Measurements from ENCODE around the gene SUCNR1. TPM values are rescaled to one million over a fixed set of nuclear protein-coding genes. Genes with fewer than 3 reads are reported as not detected.

The SUCNR1 gene
- total RNA-seq, 1 experiment from 2014 or later = not detected

DNA sequence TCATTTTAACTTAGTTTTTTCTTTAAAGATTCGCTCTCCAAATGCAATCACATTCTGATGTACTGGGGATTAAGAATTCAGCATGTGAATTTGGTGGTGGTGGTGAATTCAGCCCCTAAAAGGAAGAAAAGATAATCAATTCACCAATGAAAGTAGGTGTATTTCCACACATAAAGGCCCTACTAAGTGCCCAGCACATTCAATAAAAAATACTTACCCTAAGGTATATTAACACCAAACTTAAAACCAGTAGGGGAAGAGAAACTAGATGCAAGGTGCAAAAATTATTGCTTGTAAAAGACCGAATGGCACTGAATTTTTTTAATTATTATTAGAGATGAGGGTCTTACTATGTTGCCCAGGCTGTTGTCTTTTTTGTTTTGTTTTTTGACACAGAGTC lies 16.8 kb upstream of the SUCNR1 start:
- Histone ChIP-seq H3K14ac (ENCODE audit: insufficient read depth, low read length) (no peak overlapping the region), H3K9ac (ENCODE audit: extremely low read depth, insufficient read length, low read length) (no peak overlapping the region), H3K4me1 (ENCODE audit: insufficient read depth, low read length) (no peaks in the 10 kb centered on the region), H3K4me2 (ENCODE audit: insufficient read depth, insufficient read length, low read length) (no peak overlapping the region), H3K9me3 (ENCODE audit: control insufficient read depth, low read depth, low read length) (no peaks in the 10 kb centered on the region), H4K8ac (replicated peaks; ENCODE audit: insufficient read length, low read depth, low read length) (no peak overlapping the region), H2AFZ (ENCODE audit: low read length) (no peak overlapping the region), H2BK120ac (ENCODE audit: low read depth, low read length, poor library complexity, severe bottlenecking) (no peak overlapping the region), H3K27ac (ENCODE audit: insufficient read length, low read depth, low read length) (no peak overlapping the region), H4K20me1 (ENCODE audit: control insufficient read depth, insufficient read depth, insufficient read length) (no peaks in the 10 kb centered on the region), H3K79me2 (ENCODE audit: insufficient read depth, low read length) (no peaks in the 10 kb centered on the region), H4K5ac (ENCODE audit: insufficient read length, low read depth, low read length) (no peak overlapping the region), H3K4ac (ENCODE audit: low read depth, low read length) (no peak overlapping the region), H2BK15ac (ENCODE audit: low read depth, low read length) (no peak overlapping the region), H3K23ac (ENCODE audit: insufficient read length, low read depth, low read length) (no peak overlapping the region), H3K79me1 (ENCODE audit: insufficient read depth, low read depth, low read length, poor library complexity, severe bottlenecking) (no peaks in the 10 kb centered on the region), H3K56ac (ENCODE audit: insufficient read length, low read depth, low read length) (no peak overlapping the region), H2BK12ac (ENCODE audit: insufficient read length, low read depth, low read length) (no peak overlapping the region), H4K91ac (ENCODE audit: insufficient read length, low read depth, low read length) (no peak overlapping the region), H3K27me3 (ENCODE audit: insufficient read depth, low read length) (no peaks in the 10 kb centered on the region), H3K23me2 (ENCODE audit: insufficient read length, low read depth, low read length, poor library complexity, severe bottlenecking) (no peaks in the 10 kb centered on the region), H2BK5ac (ENCODE audit: insufficient read length, low read length) (no peak overlapping the region), H2AK5ac (ENCODE audit: insufficient read length, low read length) (no peak overlapping the region), H3T11ph (ENCODE audit: low read length) (no peak overlapping the region), H3K18ac (ENCODE audit: insufficient read length, low read depth, low read length) (no peak overlapping the region), H2BK20ac (ENCODE audit: low read depth, low read length, poor library complexity, severe bottlenecking) (no peak overlapping the region)
- Mint-ChIP-seq H3K4me3 (no peak overlapping the region), H3K36me3 (ENCODE audit: insufficient read depth in 1 of 3, low read depth in 3 of 3) (peaks cover 0 to 4% (median 0%) of the 10 kb centered on the region in 3 experiments; a peak in 3 of 7 replicates), H3K27ac (no peak overlapping the region), H3K9me3 (peaks cover 0 to 2% of the 10 kb centered on the region in 2 experiments; a peak in 1 of 5 replicates), H3K4me1 (peaks cover 4 to 5% of the 10 kb centered on the region in 2 experiments; a peak in 3 of 4 replicates), H3K27me3 (ENCODE audit: low read depth) (no peaks in the 10 kb centered on the region)
- no CpG with 5 or more reads among the region's 2 CpGs for WGBS (ENCODE audit: extremely low coverage, insufficient read length, low lambda C conversion rate)
- TF ChIP-seq, protein P1, sequence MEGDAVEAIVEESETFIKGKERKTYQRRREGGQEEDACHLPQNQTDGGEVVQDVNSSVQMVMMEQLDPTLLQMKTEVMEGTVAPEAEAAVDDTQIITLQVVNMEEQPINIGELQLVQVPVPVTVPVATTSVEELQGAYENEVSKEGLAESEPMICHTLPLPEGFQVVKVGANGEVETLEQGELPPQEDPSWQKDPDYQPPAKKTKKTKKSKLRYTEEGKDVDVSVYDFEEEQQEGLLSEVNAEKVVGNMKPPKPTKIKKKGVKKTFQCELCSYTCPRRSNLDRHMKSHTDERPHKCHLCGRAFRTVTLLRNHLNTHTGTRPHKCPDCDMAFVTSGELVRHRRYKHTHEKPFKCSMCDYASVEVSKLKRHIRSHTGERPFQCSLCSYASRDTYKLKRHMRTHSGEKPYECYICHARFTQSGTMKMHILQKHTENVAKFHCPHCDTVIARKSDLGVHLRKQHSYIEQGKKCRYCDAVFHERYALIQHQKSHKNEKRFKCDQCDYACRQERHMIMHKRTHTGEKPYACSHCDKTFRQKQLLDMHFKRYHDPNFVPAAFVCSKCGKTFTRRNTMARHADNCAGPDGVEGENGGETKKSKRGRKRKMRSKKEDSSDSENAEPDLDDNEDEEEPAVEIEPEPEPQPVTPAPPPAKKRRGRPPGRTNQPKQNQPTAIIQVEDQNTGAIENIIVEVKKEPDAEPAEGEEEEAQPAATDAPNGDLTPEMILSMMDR (conservative IDR thresholded peaks at IDR 0.05) = no peak
- no peak for DNase-seq

Measured in H9 (cell line).